NCI-H1930 (cell line): ENCODE data around the gene PTTG2.

Experiments used
- DNase-seq, 2 experiments: peaks; one replicate each; lab custom pipeline; 2025; lab: John Stamatoyannopoulos, UW

PTTG2 gene

DNA sequence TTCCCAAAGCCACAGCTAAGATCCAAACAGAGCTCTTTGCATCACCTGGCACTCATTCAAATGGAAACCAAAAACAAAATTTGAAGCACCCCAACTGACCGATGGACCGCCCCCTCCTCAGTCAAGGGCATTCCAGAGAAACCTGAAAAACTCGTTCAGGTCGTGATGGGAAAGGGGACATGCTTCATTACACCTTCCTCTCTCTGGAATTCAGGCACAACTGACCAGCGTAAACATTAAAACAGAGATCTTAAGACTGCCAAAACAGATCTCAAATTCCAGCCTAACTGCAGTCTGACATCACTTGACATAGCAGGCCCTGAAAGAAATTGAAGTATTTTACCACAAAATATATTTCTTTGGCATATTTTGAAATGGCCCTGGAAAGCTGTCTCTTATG lies 28.5 kb downstream of the PTTG2 start:
- DNase-seq = no peak

- DNase-seq = no peak
These were observed 29.4 kb downstream of the PTTG2 start for GRCh38 chr4:37989398-37990260.

DNA sequence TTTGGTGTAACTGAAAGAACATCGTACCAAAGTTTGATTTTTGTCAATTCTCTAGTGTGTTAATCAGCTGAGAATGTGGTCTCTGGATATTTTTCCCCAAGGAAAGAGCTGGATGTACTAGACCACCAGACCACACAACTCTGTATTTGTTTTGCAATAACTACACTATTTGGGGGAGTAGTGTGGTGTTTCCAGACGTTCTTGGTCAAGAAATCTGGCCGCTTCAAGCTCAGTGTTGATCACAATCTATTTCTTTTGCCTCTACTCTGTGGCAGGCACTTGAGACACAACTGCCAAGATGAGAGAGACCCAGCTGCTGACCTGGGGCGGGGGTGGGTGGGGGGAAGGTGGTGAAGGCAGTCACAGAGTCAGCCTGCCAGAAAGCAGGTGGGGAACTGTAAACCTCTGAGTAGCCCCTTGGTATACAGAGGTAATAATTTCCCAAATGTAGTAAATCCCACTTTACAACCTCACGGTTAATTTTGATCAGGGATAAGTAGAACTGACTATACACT lies 30.6 kb downstream of the PTTG2 start:
- DNase-seq = no peak

DNA sequence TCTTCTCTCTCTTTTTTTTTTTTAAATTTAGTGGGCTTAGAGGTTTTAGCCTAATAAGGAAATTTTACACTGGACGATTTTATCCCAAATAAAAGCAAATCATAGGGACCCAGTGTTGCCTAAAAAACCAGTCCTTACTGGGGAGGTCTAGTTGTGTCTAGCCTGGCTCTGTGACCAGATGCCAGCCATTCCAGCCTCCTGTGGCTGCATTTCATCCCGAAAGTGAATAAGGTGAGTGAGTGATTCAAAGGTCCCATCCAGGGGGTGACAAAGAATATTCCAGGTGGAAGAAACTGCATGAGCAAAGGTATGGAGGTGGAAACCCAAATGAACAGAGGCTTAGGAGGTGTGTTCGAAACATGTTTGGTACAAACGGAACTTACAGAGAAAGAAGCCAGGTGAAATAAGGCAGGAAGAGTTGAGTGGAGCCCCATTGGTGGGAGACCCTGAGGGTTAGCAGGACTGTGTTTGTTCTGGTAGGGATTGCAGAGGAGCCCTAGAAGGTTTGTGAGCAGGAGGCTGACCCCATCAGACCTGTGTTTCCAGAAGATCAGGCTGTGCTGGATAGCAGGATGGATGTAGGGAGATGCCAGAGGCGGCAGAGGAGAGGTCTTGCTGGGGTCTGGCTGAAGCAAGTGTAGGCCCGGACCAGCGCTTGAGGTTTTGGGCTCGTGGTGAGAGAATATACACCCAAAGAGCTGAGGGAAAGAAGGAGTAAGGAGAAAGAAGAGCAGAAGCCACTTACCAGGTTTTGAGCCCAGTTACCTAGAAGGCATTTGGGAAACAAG lies 31.6 kb downstream of the PTTG2 start:
- no peak for DNase-seq

DNA sequence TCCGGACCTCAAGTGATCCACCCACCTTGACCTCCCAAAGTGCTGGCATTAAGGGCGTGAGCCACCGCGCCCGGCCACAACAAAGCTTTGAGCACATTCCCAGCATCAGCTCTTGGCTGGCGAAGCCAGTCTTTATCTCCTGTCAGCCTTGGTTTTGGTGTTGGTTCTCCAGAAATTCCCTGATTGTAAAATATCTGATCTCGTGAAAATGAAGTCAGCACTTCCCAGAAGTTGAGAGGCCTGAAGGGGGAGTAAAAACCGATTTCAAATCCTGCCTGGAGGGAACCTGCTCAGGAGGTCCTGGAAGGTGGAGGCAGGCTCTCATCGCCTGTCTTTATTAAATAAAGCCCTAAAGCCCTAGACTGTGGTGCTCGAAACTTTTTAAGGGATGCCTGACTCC lies 33.6 kb downstream of the PTTG2 start:
- DNase-seq = no peak

- no peak for DNase-seq
These were observed 34.4 kb downstream of the PTTG2 start for GRCh38 chr4:37994569-37994968.

- no peak for DNase-seq
These were observed 35.2 kb downstream of the PTTG2 start for GRCh38 chr4:37995299-37995821.

DNA sequence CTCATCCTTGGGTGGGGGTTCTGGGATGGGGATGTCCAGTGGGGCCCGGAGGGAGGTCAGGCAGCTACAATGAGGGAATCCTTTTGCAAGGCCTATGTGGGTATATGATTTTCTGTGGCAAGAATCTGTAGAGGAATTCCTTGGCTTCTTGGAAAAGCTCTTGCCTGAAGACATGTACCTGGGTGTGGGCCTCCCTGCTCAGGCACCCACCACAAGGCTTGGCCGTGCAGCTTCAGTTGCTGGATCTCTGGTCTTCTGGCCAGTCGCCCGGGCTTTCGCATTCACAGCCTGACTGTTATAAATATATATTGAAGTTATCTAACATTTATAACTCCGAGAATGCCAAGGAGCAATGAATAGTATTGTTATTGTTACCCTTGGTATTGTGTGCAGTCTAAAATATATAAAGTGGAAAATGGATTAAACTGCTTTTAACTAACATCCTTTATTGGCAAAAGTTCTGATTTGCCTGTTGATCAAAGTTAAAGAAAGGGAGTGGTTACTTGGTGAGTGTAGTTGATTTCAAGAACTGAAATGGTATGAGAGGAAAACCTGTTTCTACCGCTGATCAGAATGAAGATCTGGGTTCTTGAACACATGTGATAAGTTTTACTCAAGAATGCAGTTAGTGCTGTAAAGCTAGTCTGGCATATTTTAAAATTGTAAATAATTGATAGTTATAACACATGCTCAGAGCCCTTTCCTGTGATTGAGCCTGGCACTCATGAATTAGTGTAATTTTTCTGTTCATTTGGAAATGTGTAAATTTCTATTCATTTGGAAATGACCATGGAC lies 36.0 kb downstream of the PTTG2 start:
- DNase-seq = no peak

- no peak for DNase-seq
These were observed 38.0 kb downstream of the PTTG2 start for GRCh38 chr4:37998226-37998625.

DNA sequence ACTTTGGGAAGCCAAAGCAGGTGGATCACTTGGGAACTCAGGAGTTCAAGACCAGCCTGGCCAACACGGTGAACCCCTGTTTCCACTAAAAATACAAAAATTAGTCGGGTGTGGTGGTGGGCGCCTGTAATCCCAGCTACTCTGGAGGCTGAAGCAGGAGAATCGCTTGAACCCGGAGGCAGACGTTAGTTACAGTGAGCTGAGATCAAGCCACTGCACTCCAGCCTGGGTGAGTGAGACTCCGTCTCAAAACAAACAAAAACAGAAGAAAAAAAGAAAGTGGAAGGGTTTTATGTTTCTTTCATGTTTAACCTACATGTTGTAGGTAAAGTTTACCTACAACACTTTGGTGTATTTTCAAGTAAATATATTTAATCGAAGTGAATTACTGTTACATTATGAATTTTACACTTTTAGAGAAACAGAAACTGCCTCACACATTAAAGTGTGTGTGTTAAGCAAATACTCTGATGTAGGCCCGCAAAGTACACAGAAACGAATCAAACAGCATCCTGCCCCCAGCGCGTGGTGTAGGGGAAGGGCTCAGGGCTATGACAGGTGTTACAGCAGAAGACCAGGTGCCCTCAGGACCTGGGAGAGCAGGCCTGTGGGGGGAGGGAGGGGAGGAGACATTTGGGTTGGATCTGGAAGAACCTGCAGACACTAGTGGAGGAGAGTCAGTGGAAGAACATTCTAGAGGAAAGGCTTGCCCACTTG lies 39.0 kb downstream of the PTTG2 start:
- no peak for DNase-seq

DNA sequence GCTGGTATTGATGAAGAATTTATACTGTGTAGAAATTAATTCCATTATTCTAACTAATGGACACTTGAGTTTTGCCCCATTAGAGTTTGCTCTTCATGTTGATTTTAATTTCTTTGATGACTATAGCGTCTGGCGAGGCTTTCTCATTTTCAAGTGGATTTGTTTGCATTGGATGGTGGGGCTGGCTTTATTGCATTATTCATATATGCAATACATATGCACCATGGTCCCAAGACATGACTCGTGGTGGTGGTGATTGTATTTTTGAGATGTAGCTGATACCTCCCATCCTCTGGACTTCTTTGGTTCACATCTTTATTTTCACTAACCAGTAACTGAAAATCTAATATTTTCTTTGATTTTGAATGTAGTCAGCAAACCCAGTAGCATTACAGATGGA lies 39.8 kb downstream of the PTTG2 start:
- no peak for DNase-seq

DNA sequence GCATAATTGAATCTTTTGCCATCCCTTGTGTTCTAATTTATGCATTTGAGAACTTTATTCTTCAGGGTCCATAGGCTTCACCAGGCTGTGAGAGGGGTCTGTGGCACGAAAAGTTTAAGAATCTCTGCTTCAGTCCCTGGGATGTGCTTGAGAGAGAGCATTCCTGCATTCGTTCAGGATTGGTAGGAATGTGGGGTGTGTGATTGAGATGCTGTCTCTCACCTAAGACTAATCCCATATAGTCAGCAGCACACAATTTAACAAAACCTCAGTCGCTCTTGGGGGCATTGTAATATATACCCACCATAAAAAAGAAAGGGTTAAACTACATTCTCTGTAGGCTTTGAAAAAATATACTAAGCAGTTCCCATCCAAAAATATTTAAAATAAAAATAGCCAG lies 41.7 kb downstream of the PTTG2 start:
- no peak for DNase-seq

GRCh38 chr4:38002451-38003071 lies 42.4 kb downstream of the PTTG2 start:
- no peak for DNase-seq

DNA sequence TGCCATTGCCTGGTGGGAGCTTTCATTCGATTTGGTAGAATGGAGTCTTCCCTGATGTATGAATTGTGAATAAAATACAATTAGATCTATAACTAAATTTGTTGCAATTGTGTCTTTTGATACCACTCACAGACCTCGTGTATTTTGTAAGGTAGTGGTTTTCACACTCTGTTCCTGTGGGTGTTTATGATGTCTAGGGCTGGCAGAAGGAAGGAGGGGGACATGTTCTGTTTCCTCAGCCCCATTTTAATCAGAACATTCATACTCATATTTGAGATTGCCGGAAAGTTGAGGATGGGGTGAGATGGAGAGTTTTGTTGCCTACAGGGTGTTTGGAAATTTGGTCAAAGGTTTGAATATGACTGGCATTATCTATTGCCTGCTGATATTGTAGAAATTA lies 42.9 kb downstream of the PTTG2 start:
- DNase-seq = no peak

DNA sequence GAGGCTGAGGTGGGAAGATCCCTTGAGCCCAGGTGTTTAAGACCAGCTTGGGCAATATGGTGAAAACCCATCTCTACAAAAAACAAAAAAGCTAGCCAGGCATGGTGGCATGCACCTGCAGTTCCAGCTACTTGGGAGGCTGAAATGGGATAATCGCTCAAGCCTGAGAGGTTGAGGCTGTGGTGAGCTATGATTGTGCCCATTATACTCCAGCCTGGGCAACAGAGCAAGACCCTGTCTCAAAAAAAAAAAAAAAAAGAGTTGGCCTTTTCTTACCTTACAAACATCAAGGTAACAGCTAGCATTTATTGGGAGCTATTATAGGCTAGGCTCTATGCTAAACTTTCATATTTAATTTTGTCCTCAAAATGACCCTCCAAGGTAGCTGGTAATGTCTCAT lies 43.4 kb downstream of the PTTG2 start:
- DNase-seq = no peak

DNA sequence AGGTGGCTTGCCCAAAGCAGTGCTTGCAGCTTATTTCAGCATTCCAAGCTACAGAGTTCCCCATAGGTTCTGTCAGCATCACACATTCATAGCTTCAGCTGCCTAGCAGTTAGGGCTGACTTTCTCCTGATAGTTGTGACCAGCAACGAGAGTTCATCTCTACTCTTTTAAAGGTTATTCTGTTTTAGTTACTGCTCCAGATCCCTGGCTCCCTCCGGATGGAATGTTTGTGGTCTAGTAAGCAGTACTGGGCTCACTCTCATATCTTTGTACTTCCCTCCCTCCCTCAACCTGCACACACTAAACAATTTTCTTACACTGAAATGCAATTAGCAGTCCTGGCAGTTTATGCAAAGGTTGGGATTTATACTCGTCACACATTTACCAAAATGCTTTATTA lies 43.9 kb downstream of the PTTG2 start:
- no peak for DNase-seq

- DNase-seq = no peak
These were observed 44.7 kb downstream of the PTTG2 start for GRCh38 chr4:38004887-38005286.

DNA sequence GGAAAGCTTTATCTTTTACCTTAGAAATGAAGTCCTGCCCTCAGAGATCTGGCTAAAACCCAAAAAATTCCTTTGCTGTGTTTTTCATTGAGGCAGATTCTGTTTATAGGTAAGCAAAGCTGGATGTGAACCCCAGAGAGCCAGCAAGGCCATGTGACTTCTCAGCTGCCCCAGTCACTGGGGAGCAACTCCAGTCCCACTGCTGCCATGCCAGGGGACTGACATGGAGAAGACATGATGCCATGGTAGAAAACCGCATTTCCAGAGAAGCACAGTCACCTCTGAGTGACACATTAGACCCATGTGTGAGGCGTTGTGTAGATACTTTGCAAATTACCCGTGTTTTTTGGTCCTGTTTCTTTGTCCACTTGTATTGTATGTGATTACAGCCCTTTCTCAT lies 45.4 kb downstream of the PTTG2 start:
- no peak for DNase-seq

DNA sequence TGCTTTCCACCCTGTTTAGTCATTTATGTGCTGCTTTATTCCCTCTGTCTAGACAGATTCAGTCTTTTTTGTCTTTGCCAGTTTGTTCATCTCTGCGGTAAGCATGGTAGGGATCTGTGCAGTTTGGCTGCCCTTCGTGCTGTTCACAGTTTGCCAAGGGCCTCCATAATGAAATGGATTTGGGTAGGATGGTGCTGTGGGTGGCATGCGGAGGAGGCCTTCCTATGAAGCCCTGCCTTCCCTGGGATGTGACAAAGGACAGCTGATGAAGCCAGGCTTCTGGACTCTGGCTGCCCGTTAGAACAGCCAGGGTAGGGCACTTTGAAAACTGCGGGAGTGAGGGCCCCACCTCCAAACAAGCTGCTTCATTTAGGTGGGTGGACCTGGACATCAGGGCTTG lies 47.4 kb downstream of the PTTG2 start:
- DNase-seq = no peak

- no peak for DNase-seq
These were observed 48.4 kb downstream of the PTTG2 start for GRCh38 chr4:38008571-38009021.

- DNase-seq = no peak
These were observed 49.2 kb downstream of the PTTG2 start for GRCh38 chr4:38009421-38009820.
